LNCAP (cell line): Measurements from ENCODE around the gene PRDM16.

Experiments used
- TF ChIP-seq, protein P1 (sequence below): fragments of 450-650 bp; IDR thresholded peaks from 2 replicates; pipeline ENCODE4 v1.5.1; 2017; ENCODE audit warnings: mild to moderate bottlenecking

The PRDM16 gene

DNA sequence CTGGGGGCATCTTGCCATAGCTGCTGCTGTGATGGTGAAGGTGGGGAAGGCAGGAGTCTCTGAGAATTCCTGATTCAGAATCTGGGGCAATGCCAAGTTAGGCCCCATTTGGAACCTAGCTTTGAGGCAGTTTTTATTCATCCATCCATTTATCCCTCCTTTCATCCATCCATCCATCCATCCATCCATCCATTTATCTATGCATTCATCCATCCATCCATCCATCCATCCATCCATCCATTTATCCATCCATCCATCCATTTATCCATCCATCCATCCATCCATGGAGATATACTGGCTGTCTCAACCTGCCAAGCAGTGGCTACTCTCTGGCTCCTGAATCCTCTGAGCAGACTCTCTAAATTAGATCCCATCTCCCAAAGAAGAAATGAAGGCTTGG is 83.1 kb downstream of the PRDM16 start:
- TF ChIP-seq, protein P1, sequence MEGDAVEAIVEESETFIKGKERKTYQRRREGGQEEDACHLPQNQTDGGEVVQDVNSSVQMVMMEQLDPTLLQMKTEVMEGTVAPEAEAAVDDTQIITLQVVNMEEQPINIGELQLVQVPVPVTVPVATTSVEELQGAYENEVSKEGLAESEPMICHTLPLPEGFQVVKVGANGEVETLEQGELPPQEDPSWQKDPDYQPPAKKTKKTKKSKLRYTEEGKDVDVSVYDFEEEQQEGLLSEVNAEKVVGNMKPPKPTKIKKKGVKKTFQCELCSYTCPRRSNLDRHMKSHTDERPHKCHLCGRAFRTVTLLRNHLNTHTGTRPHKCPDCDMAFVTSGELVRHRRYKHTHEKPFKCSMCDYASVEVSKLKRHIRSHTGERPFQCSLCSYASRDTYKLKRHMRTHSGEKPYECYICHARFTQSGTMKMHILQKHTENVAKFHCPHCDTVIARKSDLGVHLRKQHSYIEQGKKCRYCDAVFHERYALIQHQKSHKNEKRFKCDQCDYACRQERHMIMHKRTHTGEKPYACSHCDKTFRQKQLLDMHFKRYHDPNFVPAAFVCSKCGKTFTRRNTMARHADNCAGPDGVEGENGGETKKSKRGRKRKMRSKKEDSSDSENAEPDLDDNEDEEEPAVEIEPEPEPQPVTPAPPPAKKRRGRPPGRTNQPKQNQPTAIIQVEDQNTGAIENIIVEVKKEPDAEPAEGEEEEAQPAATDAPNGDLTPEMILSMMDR: no peak

DNA sequence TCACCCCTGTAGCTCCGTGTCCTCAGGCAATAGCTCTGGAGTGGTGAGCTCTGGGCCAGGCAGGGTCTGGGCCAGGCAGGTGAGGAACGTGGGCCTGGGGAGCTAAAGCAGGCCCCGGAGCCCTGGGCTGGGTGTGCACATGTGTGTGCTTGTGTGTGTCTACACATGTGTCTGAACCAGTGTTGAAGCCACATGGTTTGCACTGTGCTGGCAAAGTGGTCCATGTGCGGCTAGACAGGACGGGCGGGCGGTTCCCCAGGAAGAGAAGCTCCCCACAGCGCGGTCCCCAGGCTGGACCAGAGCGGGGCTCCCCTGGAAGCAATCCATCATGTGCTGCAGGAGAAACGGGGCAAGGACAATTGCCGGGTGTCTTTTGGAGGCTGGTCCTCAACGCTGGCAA is 84.2 kb downstream of the PRDM16 start:
- TF ChIP-seq, protein P1: no peak

DNA sequence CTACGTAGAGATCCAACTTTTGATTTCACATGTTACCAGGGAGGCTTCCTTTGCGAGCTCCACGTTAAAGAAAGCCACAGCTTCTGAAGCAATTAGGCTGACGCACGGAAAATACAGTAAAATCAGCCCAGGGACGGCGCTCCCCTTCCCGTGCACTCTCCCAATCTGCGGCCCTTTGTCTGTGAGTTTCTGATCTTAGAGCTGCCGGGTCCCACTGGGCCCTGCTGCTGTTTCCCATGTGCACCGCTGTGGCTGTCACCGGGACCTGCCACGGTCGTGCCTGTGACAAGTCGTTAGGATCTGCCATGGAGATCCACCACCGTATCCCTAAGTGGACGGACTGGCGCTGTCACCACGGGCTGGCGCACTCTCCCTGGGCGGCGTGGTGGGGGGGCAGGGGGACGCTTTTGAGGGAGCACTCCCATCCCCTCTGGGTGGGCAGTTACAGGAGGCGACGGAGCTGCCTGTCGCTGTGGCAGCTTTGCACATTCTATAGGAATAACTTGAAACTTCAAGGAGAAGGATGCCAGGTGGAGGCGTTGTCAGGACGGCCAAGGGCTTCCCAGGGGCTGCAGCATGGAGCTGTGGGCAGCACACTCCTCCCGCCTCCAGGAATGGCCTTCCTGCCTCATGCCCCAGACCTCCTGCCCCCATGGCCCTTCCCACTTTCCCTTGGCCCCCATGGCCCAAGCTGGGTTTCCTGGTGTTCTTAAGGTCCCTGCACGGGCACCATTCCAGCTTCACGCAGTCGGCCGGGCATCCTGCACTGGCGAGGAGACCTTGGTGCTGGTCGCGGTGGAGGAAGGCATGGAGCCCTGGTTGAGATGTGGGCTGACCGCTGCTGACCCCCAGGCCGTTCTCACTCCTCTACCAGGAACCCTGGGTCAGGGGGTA is 85.1 kb downstream of the PRDM16 start:
- TF ChIP-seq, protein P1: no peak

DNA sequence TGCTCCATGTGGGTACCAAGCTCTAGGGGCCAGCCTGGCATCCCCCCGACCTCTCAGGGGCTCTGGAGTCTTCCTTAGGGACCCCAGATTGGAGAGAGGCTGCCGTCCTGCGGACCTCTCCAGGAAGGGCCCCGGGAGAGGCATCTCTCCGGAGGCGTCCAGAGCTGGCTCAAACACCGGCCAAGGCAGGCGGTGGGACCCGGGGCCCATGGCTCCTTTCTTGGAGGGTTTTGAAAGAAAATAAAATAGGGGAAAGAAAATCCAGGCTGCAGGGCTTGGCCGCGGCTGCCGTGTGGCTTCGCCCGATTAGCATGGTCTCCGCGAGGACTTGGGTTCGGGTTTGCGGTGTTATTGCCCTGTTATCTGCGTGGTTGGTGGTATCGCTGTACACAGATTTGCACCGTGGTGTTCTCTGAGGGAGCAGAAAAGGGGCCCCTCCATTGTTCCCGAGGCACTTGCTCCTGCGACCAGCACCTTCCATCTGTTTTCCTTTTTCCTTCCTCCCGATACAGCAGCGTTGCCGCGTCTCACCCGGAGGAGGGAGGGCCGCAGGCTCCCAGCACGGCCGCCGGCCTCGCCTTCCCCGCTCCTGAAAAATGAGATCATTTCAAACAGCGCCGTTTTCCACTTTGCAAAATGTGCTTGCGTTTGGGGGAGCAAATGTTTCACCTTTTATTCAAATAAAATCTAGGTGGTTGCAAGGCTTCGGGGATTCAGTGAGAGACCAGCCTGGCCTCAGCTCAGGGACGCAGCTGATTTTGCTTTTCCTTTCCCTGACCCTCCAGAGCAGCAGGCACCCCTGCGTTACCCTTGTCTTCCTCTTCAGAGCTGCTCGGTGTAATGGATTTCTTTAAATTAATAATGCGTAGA is 86.3 kb downstream of the PRDM16 start:
- TF ChIP-seq, protein P1: no peak

DNA sequence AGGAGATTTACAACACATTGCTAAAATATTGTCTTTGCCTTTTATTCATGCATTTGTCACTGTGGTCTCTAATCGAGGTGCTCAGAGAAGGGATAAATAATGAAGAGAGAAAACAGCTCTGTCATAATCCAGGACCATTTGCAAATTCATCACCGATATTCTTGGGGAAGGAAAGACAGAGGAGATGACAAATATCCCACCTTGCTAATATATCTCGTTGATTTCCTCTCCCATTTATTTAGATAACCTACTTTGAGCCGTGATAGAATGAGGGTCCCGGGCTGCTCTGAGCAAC is 86.9 kb downstream of the PRDM16 start:
- TF ChIP-seq, protein P1: no peak

DNA sequence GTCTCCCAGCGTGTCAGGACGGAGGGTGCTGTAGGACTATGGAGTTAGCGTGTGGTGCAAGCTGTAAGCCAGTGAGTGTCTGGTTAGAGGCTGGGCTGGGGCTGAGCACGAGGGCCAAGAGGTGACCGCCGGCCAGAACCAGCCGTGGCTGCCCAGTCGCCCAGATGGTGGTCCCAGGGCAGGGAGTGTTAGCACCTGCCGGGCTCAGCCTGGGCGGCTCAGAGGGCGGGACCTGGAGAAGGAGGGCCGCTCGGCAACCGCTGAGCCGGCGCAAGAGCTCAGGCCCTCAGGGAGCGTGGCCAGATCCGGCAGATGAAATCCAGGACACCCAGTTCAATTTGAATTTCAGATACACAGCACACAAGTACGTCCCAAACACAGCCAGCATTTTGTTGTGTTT is 87.9 kb downstream of the PRDM16 start:
- TF ChIP-seq, protein P1: no peak

DNA sequence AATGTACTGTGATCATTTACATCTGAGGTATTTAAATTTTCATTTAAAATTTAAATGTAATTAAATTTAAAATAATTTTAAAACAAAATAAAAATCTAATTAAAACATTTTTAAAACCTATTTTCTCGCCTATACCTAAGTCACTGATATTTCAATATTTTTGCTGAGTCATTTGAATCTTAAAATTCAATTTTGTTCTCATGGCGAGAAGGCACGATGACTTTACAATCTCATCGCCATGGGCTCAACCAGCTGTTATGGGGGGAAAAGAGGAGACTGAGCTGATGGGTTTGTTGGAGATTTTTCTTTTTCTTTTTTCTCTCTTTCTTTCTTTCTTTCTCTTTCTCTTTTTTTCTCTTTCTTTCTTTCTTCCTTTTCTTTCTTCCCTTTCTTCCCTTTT is 89.3 kb downstream of the PRDM16 start:
- TF ChIP-seq, protein P1: no peak
